ENCODE results near the gene ERVK3-1.
"Not testable (repeated sequence)": the region's sequence is repeated elsewhere in the genome, so short reads cannot be mapped to it uniquely, and the experiment has no call there.

Gene ERVK3-1

GRCh38 chr19:58305932-58306323 is 751 bp downstream of the ERVK3-1 start:
- no peak for DNase-seq

GRCh38 chr19:58307736-58308135 is 2.6 kb downstream of the ERVK3-1 start:
- DNase-seq, result no peak

GRCh38 chr19:58310685-58311084 is 5.5 kb downstream of the ERVK3-1 start:
- not testable (repeated sequence) for DNase-seq

- DNase-seq, result no peak
These were observed 6.2 kb downstream of the ERVK3-1 start for GRCh38 chr19:58311345-58311865.

- DNase-seq, result no peak
These were observed 10.4 kb downstream of the ERVK3-1 start for GRCh38 chr19:58315580-58315979.

GRCh38 chr19:58317476-58318072 is 12.4 kb downstream of the ERVK3-1 start:
- no peak for DNase-seq

- DNase-seq, result no peak
These were observed 13.1 kb downstream of the ERVK3-1 start for GRCh38 chr19:58318297-58318696.

GRCh38 chr19:58319241-58319640 is 14.1 kb downstream of the ERVK3-1 start:
- no peak for DNase-seq

- no peak for DNase-seq
These were observed 20.3 kb downstream of the ERVK3-1 start for GRCh38 chr19:58325311-58326022.

GRCh38 chr19:58326501-58326913 is 21.3 kb downstream of the ERVK3-1 start:
- DNase-seq, result no peak

GRCh38 chr19:58326914-58327726 is 21.9 kb downstream of the ERVK3-1 start, which contains the start of gene ZSCAN22:
TSS of gene ZSCAN22 (plus strand) at chr19:58326994. CDS start at chr19:58334803, 7,809 bp downstream.
- DNase-seq, result peak; percentile 85

- DNase-seq, result no peak
These were observed 23.8 kb downstream of the ERVK3-1 start for GRCh38 chr19:58328999-58329398.

GRCh38 chr19:58330458-58330857 is 25.3 kb downstream of the ERVK3-1 start:
- DNase-seq, result no peak

GRCh38 chr19:58332697-58333096 is 27.5 kb downstream of the ERVK3-1 start:
- DNase-seq, result no peak

- no peak for DNase-seq
These were observed 29.6 kb downstream of the ERVK3-1 start for GRCh38 chr19:58334691-58335249.

- DNase-seq, result no peak
These were observed 30.5 kb downstream of the ERVK3-1 start for GRCh38 chr19:58335630-58336029.

GRCh38 chr19:58336216-58336615 is 31.0 kb downstream of the ERVK3-1 start:
- no peak for DNase-seq

GRCh38 chr19:58336820-58337219 is 31.6 kb downstream of the ERVK3-1 start:
- DNase-seq, result no peak

- no peak for DNase-seq
These were observed 33.2 kb downstream of the ERVK3-1 start for GRCh38 chr19:58338336-58338735.

GRCh38 chr19:58338825-58339558 is 33.8 kb downstream of the ERVK3-1 start:
- no peak for DNase-seq

GRCh38 chr19:58345558-58345957 is 40.4 kb downstream of the ERVK3-1 start:
- DNase-seq, result no peak
